GM18868 (cell line): ENCODE results near the gene FHIT.

ENCODE experiments used
- ATAC-seq: cut with Tn5 transposase; IDR thresholded peaks from one replicate; pipeline ENCODE4 v1.9.1; 2021; ENCODE audit warnings: mild to moderate bottlenecking, moderate library complexity; ENCODE audit not compliant: unreplicated experiment

Gene FHIT

GRCh38 chr3:61251174-61251972, at the start of gene FHIT:
TSS of gene FHIT (minus strand) at chr3:61251452.
- peak; percentile 100 for ATAC-seq

GRCh38 chr3:61300786-61301185, 49.5 kb upstream of the FHIT start:
- ATAC-seq, result no peak

DNA sequence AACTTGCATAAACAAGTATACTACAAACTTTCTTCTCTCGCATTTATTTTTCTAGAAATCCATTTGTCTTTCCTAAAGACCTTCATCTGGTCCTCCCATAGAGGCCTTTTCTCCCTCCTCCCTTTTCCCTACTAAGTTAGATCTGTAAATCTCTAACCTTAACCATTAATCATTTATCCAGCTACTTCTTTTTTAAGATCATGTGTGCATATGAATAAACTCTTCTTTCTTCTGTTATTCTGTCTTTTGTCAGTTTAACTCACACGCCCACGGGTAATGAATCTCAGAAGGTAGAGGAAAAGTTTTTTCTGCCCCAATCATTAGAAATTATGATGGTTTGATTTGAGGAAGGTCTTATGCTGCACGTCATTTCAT, 48.7 kb upstream of the FHIT start:
- ATAC-seq, result no peak

GRCh38 chr3:61299343-61300005, 48.2 kb upstream of the FHIT start:
- ATAC-seq, result no peak

- no peak for ATAC-seq
Observed at GRCh38 chr3:61297821-61298220, 46.6 kb upstream of the FHIT start.

DNA sequence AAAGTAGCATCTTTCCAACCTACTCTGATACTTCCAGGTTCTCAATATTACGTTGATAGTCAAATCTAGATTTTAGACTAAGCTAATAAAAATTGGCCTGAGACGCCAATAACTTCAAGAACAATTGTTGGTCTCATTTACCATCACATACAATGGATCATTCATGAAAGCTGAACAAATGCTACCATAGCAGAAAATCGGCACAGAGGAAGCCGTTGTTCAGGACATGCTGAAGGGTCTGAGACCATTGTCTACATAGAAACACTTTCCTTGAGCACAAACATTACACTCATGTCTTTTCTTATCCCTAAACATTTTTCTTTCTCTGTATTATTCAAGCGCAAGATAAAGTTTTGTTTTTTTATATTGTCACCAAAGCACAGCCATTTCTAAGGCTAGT, 37.2 kb upstream of the FHIT start:
- no peak for ATAC-seq

GRCh38 chr3:61283876-61284275, 32.6 kb upstream of the FHIT start:
- no peak for ATAC-seq

GRCh38 chr3:61278713-61279112, 27.5 kb upstream of the FHIT start:
- no peak for ATAC-seq

- ATAC-seq, result no peak
Observed at GRCh38 chr3:61277411-61277810, 26.2 kb upstream of the FHIT start.

DNA sequence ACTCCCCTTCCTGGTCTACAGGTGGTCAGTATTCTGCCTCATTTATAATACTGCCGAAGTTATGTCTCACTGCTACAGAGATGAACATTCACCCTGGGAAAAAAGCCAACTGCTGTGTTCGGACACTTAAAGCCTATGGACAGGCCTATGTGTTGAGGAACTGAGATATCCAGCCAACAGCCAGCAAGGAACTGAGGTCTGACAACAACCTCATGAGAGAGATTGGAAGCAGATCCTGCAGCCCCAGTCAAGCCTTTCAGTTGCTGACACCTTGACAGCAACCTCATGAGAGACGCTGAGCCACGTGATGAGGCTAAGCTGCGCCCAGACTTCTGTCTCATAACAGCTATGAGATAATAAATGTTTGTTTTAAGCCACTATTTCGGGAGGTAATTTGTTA, 18.2 kb upstream of the FHIT start:
- ATAC-seq, result no peak

- no peak for ATAC-seq
Observed at GRCh38 chr3:61268644-61269043, 17.4 kb upstream of the FHIT start.

GRCh38 chr3:61264281-61264680, 13.0 kb upstream of the FHIT start:
- no peak for ATAC-seq

- ATAC-seq, result no peak
Observed at GRCh38 chr3:61257148-61257547, 5.9 kb upstream of the FHIT start.

GRCh38 chr3:61253756-61254155, 2.5 kb upstream of the FHIT start:
- no peak for ATAC-seq

- ATAC-seq, result no peak
Observed at GRCh38 chr3:61252836-61253235, 1.6 kb upstream of the FHIT start.

DNA sequence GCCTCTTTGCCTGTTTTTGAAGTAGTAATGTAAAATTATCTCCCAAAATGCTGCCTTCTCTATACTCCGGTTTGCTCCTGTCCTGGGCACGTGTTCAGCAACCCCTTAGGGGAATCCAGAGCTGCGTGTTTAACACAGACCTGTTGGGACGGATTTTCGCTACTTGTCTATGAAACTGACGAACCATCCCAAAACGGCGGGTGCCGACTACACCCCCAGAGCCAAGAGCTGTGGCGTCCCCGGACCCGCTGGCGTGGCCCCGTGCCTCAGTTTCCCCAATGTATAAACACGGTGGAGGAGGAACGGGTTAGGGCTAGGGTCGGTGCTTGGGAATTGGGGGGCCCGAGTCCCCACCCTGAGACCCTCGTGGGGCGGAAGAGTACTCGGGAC, 473 bp downstream of the FHIT start:
- ATAC-seq, result no peak

GRCh38 chr3:61248496-61248895, 2.8 kb downstream of the FHIT start:
- no peak for ATAC-seq

DNA sequence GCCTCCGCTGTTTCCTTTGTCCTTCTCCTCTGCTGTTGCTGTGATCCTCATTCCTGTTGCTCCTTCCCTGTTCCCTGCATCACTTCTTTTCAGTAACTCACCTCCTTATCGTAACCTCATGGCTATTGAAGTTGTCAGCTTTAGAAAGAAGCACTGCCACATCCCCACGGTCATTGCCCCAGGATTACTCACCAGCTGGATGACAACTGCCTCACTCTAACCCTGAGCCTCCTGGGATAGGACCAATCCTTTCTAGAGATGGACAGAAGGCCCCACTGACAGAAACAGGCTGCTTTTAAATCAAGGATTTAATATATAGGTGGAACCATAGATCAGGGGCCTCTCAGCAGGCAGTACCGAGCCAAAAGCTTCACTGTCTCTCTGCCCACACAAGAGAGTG, 4.1 kb downstream of the FHIT start:
- ATAC-seq, result no peak

DNA sequence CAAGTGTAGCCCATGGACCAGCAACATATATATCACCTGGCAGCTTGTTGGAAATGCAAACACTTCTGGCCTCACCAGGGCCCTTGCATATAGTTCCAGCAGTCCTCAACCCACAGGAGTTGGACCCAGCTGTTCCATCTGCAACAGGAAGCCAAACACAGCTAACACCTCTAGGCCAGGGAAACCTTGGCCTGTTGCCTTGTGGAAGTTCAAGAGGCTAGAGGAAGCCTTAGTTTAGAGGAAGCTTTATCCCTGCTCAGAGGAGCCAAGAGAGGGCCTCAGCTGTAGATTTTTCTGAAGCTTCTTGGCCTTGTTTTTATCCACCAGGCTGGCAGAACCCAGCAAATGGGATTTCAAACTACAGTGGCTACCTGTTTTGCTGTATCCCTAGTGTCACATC, 11.4 kb downstream of the FHIT start:
- ATAC-seq, result no peak

- no peak for ATAC-seq
Observed at GRCh38 chr3:61237858-61238257, 13.4 kb downstream of the FHIT start.

GRCh38 chr3:61236556-61236955, 14.7 kb downstream of the FHIT start:
- ATAC-seq, result peak; percentile 70

DNA sequence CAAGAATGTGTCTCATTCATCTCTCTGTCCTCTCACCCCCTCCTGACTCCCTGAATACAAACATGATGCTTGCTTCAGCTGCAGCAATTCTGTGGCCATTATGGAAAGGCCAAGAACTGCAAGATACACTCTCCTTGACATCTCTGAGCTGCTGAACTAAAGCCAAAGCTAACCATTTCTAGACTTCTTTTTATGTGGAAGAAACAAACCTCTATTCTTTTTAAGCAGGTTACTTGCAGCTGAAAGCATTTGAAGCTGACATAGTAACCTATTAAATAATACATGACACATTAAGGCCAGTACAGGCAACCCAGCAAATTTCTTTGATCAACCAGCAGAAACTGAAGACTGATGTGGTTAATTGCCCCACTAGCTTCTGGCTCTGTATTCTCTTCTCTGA, 17.5 kb downstream of the FHIT start:
- ATAC-seq, result no peak

DNA sequence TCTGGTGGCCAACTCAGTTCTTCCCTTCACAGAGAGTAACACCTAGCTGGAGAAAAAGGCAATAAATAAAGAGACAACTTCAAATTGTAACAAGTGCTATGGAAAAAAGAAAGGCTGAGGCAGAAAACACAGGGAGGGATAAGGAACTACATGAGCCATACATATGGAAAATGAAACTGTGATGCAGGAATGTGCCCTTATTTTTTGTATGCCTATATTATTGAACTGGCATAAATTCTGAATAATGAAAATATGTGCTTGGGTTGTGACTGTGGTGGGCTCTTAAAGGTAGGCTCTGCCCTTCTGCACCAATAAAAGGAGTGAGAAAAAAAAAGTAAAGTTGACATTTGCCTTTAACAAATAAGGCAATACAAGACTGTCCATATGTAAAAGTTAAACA, 19.6 kb downstream of the FHIT start:
- ATAC-seq, result no peak
